Inferior parietal cortex (tissue), 1 donor: Measurements from ENCODE around the gene POU6F2.
A peak's percentile ranks its signal among the peaks of the same experiment; 100 is the strongest.
"Not testable (repeated sequence)": the region's sequence is repeated elsewhere in the genome, so short reads cannot be mapped to it uniquely, and the experiment has no call there.

Experiments
- DNase-seq: peaks from one replicate; pipeline ENCODE4 v3.0.0-alpha.2; 2016; ENCODE audit errors: extremely low spot score

The POU6F2 gene, protein sequence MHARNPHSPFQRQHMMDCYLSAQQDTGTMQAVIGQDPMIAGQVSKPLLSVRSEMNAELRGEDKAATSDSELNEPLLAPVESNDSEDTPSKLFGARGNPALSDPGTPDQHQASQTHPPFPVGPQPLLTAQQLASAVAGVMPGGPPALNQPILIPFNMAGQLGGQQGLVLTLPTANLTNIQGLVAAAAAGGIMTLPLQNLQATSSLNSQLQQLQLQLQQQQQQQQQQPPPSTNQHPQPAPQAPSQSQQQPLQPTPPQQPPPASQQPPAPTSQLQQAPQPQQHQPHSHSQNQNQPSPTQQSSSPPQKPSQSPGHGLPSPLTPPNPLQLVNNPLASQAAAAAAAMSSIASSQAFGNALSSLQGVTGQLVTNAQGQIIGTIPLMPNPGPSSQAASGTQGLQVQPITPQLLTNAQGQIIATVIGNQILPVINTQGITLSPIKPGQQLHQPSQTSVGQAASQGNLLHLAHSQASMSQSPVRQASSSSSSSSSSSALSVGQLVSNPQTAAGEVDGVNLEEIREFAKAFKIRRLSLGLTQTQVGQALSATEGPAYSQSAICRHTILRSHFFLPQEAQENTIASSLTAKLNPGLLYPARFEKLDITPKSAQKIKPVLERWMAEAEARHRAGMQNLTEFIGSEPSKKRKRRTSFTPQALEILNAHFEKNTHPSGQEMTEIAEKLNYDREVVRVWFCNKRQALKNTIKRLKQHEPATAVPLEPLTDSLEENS

DNA sequence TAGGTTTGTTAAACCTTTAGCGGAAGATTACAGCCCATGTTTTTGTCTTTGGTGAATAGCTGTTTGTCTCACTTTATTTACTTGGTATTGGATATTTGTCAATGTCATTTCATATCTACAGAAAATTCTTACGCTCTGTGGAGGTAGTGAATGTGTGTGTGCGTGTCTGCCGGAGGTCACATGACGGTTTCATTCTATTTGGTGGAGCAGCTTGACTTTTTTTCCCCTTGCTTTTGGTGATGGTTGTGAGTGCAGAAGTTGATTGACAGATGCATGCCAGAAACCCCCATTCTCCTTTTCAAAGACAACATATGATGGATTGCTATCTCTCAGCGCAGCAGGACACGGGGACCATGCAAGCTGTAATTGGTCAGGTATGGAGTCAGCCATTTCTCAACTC lies at the start of gene POU6F2:
POU6F2 (plus strand) TSS at position 225 of the 400 bp plus-strand sequence; CDS start at position 270, 45 bp downstream.
- DNase-seq, result no peak

DNA sequence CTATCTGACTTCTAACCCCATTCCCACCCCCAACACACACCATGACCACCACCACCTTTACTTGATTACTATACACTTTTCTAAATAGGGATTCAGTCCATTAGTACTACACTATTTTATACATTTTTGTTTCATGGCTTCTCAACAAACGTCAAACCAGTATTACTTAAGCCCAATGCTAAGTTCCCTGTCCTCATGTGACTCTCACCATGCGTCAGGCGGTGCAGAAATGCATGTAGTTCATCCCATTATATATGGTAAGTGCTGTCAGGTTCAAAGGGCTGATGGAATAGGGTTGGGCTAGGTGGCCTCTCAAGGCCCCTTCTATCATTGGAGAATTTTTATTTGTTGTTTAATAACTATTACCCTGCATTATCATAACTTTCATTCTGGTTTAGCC lies 49.2 kb upstream of the POU6F2 start:
- no peak for DNase-seq

DNA sequence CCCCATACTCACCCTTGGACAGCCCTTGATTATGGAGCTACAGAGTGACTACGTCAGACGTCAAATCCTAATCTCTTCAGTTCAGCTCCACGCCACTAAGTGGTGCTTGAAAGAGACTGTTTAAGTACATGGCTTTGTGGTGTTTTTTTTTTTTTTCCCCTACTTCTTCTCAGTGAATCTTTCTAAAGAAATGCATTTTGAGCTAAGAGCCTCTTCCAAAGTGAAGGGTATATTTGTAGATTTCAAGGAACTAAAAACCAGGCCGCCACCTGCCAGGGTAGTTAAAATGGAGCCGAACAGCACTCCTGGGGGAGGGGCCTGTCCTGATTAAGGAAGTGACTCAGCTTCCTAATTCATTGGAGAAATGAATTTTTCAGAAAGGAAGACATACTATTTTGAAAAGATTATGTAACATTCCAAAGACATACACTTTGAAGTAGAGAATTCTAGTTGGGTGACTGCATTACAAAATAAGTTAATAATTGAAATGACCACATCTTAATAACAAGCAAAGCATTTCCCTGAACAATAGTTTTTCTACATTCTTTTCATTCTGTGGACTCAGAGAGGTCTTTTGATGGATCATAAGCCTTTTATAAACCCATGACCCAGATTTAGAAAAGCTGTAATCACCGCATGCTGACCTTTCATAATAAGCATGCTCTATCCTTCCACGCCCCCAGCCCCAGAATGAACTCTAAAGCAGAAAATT lies 48.1 kb upstream of the POU6F2 start:
- no peak for DNase-seq

DNA sequence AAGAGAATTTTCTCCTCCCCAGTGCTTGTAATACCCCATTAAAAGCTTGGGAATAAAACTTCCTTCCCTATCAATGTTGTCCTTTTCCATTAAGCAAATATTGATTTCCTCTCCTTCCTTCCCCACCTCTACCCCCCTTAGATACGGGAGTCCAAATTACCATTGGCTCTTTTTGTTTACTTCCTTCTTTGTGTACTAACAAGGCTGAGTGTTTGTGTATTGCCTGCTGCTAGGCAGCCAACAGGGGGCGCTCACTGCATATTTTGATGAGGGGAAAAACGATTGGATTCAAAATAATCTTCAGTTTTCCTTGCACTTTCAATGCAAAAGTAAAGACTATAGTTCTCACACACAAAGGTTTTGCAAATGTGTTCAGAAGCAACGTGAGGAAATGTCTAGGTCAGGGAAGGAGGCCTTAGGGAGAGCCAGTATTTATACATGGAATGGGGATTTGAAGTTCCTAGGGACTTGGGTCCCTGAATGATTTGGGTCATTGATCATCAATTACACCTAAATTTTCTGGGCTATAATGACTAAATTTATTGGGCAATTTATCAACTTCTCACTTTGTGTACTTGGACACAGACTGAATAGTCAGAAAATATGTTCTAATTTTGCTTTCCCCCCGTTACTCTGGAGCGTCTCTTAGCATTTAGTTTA lies 45.1 kb upstream of the POU6F2 start:
- DNase-seq, result peak; percentile 82

DNA sequence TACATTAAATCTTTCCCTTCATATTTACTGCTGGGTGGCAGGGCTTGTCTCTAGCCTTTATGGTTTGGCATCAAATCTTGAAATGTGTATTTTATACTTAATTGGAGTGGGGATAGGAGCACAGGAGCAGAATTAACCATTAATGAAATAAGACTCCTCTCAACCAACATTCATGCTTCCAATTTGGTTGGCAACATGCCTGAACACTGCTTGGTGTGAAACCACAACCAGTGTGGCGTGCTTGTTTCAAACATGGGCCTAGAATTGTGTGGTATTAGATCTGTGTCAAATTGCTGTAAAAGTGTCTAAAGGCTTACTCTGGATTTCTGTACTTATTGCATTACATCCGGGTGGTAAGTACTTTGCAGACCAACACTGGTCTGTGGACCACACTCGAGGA lies 43.7 kb upstream of the POU6F2 start:
- DNase-seq, result no peak

DNA sequence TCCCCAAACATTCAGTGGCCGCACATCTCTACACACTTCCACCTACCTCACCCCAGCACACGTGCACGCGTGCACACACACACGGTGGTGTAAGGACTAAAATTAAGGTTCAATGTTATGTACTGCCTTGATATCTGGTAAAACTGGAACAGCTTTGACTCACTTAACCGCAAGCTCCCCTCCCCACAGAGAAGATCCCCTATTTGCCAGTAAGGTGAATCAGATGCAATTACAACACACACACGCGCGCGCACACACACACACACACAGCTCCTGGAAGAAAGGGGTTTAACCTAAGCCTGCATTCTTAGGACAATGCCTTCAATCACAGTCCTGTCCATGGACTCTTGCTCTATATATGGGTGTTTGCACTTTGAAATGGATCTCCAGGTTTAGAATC lies 43.2 kb upstream of the POU6F2 start:
- no peak for DNase-seq

DNA sequence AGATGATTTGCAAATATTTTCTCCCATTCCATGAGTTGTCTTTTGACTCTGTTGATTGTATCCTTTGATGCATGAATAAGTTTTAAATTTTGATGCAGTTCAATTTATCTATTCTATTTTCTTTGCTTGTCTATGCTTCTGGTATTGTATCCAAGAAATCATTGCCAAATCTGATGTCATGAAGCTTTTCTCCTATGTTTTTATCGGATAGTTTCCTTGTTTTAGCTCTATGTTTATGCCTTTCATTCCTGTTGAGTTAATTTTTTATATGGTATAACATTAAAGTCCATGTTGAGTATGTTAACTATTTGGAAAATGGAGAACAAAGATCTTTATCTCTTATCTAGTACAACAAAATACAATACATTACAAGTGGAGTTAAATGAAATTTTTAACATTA lies 41.1 kb upstream of the POU6F2 start:
- no peak for DNase-seq

DNA sequence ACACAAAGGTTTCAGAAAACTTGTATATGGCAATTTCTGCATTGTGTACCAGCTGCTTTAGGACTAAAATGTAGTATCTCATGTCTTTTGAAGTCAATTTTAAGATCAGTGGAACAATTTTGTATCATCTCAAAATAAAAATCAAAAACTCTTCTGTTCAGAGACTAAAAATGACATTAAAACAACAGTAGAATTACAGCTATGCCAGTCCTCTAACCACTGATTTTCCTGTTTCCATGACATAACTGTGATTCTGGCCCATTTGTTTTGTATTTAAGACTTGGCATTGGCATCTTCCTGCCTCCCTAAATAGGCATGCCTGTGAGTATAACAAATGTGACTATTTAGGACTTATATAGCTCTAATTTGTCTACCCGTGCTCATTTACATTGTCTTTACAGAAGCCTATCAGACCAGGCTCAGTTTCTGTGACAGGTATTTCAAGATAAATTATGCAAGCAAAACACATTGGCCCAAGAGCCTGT lies 39.7 kb upstream of the POU6F2 start:
- peak; percentile 28 for DNase-seq

DNA sequence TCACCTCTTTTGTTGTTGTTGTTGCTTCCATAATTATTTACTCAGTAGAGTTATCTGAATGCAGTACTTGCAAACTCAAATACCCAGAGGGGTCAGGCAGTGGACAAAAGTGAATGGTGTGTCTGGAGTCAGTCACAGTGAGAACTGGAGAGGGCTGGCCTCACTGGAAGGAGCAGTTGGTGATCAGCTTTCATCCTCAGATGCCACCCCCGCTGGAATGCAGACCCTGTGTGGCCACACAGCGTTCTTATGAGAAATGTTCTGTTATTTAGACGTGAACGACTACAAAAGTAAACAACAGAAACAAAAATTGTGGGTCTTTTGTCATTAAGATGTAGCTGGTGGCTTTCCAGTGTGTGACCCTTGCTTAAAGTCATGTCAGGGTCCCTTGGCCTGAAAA lies 39.1 kb upstream of the POU6F2 start:
- no peak for DNase-seq

DNA sequence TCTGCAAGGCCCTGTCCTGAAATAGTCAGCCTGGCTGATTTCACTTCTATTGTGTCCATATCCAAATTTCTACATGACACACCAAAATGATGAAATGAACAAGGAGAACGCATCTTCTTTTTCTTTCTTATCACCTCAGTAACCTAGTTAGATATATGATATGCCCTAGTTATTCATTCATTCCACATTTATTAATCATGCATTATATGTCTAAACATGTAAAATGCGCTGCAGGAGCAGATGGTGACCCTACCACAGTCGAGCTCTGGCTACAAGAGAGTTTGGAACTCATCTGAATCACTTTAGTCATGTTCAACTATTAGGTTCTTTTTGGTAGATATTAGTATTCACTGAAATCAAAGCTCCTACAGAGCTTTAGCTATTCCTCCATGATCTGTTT lies 36.9 kb upstream of the POU6F2 start:
- no peak for DNase-seq

DNA sequence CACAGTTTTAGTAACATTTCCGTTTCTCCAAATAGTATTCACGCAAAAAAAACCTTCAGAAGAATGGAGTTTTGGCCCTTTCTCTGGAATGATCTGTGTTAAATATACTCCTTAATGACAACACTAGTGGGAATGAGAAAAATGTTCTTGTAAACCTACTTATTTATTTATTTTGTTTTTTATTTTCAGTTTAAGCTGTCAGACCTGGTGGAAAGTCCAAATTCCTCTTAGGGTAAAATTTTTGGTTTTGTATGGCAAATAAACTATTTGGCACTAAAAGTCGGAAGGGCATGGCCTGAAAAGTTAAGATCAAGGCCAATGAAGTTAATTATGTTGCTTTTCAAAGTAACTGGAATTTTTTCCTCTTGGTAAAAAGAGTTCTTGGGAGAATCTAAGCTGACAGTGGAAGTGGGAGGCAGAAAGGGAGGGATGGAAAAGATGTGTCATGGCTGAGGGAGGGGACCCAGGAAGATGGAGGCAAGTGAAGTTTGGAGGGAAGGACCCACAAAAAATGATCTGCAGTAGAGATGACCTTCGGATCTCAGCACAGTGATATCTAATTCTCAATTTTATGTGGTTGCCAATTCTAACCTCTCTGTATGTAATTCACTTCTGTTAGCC lies 35.2 kb upstream of the POU6F2 start:
- DNase-seq, result no peak

DNA sequence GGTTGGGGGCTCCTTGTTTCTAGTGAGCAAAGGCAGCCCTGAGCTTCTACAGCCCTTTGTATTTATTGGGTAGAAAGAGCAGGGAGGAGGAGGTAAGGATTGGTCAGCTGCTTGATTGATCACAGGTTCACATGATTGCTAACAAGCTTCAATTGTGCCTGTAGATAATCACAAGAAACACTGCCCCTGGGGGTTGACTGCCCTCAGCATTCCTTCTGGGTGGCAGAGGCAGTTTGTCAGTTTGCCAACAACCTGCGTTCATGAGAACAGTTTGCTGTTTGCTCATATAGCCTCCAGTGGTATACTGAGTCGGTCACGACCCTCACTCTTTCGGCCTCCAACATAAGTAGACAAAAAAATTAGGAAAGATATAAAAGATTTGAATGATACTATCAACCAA lies 30.2 kb upstream of the POU6F2 start:
- DNase-seq, result not testable (repeated sequence)

DNA sequence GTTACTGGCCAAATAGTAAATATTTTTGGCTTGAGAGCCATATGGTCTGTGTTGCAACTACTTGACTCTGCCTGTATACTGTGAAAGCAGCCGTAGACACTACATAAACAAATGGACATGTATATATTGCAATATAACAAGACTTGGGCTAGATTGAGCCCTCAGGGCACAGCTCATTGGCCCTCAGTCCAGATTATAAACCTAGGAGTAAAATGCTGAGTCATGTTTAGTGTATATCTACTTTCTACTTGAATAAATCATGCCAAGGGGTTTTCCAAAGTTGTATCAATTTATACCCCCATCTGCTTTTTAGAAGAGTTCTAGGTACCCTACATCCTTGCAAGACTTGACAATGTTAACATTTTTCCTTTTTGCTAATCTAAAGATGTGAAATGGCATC lies 27.4 kb upstream of the POU6F2 start:
- DNase-seq, result no peak

DNA sequence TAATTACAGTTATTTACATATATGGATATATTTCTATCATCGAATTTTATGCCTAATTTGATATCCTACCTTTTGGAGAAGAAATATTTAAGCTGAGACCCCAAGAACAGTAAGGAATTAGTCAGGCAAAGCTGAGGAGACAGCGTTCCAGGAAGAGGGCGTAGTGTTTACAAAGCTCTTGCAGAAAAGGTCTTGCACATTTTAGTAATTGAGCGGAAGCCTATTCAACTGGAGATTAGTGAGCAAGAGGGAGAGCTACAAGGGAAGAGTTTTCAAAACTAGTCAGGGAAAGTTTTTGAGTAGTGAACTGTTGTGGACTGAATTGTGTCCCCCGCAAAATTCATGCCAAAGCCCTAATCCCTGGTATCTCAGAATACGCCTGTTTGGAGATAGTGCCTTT lies 26.5 kb upstream of the POU6F2 start:
- no peak for DNase-seq

DNA sequence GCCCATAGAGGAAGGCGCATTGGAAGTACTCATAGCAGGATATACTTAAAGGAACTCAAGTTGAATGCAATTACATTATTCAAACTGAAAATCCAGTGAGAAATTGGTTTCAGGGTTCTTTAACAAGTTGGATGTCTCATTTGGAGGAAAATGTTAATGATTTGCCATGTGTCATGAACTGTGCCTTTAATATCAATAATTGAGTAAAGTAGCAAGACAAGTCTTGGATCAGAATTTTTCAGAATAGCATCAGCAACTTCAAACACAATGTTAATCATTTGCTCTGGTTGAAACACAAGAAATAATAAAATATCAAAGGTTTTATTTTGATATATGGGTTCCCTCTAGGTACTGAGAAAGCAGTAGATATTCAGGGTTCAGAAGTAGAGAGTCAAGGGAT lies 24.5 kb upstream of the POU6F2 start:
- no peak for DNase-seq

DNA sequence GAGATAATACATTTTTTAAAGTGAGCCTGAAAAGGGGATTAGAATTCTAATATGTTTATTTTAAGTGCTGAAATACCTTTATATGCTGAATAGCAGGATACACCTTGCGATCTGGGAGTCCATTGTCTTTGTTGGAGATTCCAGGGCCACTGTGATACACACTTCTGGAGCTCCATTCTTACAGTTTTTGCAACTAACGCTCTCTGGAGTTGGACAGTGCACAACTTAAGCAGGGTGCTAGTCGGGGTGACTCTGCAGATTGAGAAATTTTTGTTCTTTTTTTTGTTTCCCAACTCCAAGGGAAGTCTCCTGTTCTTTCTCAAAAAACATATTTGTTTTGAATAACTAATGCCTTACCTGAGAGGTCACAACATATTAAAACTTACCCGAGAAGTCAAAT lies 23.7 kb upstream of the POU6F2 start:
- no peak for DNase-seq

DNA sequence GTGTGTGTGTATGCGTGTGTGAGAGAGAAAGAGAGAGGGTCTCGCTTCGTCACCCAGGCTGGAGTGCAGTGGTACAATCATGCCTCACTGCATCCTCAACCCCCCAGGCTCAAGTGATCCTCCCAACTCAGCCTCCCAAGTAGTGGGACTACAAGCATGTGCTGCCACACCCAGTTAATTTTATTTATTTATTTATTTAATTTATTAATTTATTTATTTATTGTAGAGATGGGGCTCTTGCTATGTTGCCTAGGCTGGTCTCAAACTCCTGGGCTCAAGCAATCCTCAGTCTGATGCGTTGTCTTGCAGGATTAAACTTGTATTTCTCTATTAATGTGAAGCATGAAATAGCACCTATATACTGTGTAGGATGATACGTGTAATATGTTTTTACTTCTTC lies 21.8 kb upstream of the POU6F2 start:
- DNase-seq, result no peak

DNA sequence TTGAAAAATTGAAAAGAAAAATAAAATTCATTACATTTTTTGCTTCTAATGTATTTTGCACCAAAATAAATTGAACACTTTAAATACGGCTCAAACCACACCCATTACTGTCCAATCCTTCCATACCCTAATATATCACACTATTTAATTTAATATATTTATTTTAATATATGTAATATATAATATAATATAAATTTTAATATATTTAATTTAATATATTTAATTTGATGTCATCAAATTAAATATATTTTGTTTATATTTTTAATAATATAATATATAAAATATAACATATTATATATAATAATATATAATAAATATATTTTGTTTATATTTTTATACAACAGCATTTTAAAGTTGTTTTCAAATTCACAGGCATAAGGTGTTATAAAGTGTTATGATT lies 15.7 kb upstream of the POU6F2 start:
- no peak for DNase-seq

DNA sequence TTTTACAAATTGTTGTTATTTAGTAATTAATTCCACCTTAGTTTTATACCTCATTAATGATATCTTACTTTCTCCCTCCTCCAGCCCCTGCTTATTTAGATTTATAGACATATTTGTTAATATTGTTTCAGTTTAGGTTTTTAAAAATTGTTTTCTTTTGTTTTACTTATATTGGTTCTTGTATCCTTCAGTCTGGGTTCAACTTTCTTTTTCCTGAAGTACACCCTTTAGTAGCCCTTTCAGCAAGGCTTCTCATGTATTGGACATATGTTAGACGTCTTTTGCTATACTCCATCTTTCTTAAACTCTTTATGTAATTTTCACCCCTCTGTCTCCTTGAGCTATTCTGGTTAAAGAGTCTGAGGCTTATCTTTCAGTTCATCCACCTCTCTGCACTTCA lies 12.8 kb upstream of the POU6F2 start:
- no peak for DNase-seq

DNA sequence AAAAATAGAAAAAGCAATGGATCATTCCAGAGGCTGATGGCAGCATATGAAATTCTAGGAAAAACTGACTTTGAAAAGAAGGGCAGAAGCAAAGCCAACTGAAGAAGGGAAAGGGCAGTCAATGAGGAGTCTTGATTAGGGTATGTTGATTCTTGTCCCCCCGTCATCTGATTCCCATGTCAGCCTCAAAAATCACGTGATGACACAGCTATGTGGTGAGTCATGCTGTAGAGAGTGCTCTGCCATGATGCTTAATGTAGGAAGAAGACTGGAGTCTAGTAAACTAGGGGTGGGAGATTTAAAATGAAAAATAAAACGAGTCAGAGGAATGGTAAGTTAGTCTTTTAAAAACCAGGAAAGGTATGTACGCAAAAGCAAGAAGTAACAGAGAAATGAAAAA lies 3.9 kb upstream of the POU6F2 start:
- no peak for DNase-seq

DNA sequence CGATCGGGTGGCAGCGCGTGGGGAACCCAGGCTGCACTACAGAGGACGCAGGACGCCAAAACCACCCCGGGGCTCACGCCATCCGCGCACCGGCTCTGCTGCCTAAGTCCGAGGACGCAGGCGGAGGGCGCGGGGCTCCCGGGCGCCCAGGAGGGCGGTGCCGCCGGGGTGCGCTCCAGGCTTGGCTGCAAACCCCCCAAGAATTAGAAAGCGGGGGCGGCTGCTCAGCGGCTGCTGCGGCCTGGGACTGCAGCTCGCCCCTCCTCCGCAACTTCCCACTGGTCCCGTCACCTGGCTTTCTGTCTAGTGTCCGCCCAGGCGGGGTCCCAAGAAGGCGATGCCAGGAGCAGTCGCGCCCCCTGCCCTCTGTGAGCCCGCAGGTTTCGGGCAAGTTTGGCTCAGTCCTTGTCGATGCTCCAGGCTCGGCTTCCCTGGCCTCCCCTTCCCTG lies 1.7 kb upstream of the POU6F2 start:
- DNase-seq, result no peak

DNA sequence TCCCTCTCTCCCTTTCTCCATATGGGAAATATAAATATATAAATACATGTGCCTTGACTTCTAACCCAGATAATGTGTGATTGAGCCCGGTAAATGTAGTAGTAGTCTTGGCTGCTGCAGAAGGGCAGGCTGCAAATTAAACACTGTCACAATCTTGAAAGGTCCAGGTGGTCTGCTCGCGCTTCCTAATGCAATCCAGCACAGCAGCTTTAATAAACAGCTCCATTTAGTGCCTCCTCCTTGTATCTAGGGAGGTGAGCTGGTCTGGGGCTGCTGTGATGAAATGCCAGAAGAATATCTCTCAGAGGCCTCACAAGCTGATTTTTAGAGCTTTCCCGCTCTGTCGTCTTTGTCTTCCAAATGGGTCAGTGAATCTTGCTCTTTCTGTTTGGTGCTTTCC lies 782 bp downstream of the POU6F2 start:
- DNase-seq, result no peak
